Loucy (cell line): ENCODE results near the gene KDM4E.

Source experiments
- H2AFZ ChIP-seq: fragments of 200-600 bp; sonication (generic); 2 replicates; pipeline ENCODE4 v1.6.0; 2016; ENCODE audit warnings: antibody characterized with exemption, mild to moderate bottlenecking, low read length, moderate library complexity
- H3F3A ChIP-seq: fragments of 200-600 bp; 2 replicates; pipeline ENCODE4 v1.6.0; 2016; ENCODE audit warnings: antibody characterized with exemption, low read depth, mild to moderate bottlenecking
- H3K27me3 ChIP-seq: fragments of 200-600 bp; sonication (generic); 2 replicates; pipeline ENCODE4 v1.6.1; 2014; ENCODE audit warnings: low read length, mild to moderate bottlenecking; ENCODE audit not compliant: insufficient read depth, poor library complexity, severe bottlenecking
- H3K36me3 ChIP-seq: fragments of 200-600 bp; sonication (generic); 2 replicates; pipeline ENCODE4 v1.6.1; 2016; ENCODE audit warnings: low read length; ENCODE audit not compliant: insufficient read depth
- H3K4me1 ChIP-seq: fragments of 200-600 bp; sonication (generic); 2 replicates; pipeline ENCODE4 v1.5.1; 2014; ENCODE audit warnings: low read length, mild to moderate bottlenecking; ENCODE audit not compliant: insufficient read depth, poor library complexity, severe bottlenecking
- H3K4me2 ChIP-seq: fragments of 200-600 bp; sonication (generic); 2 replicates; pipeline ENCODE4 v1.6.0; 2014; ENCODE audit warnings: antibody characterized with exemption, low read length, low read depth, mild to moderate bottlenecking; ENCODE audit not compliant: poor library complexity, severe bottlenecking
- H3K4me3 ChIP-seq: fragments of 200-600 bp; sonication (generic); 2 replicates; pipeline ENCODE4 v1.5.1; 2014; ENCODE audit warnings: low read length, mild to moderate bottlenecking, mixed read lengths; ENCODE audit not compliant: poor library complexity, severe bottlenecking
- H3K79me2 ChIP-seq: fragments of 200-600 bp; sonication (generic); 2 replicates; pipeline ENCODE4 v1.6.1; 2014; ENCODE audit warnings: low read length; ENCODE audit not compliant: insufficient read depth
- H3K9ac ChIP-seq: fragments of 200-600 bp; sonication (generic); 2 replicates; pipeline ENCODE4 v1.6.0; 2014; ENCODE audit warnings: mild to moderate bottlenecking, low read depth, low read length, moderate library complexity; ENCODE audit not compliant: poor library complexity, severe bottlenecking
- H3K9me2 ChIP-seq: fragments of 200-600 bp; sonication (generic); replicated peaks from 2 replicates; pipeline ENCODE4 v1.6.1; 2016; ENCODE audit warnings: low read depth, low read length, mixed read lengths
- H3K9me3 ChIP-seq: fragments of 200-600 bp; sonication (generic); 2 replicates; pipeline ENCODE4 v1.6.1; 2014; ENCODE audit warnings: mild to moderate bottlenecking, antibody characterized with exemption, low read length, low read depth; ENCODE audit not compliant: insufficient read depth
- H4K20me1 ChIP-seq: fragments of 200-600 bp; sonication (generic); 2 replicates; pipeline ENCODE4 v1.6.0; 2014; ENCODE audit warnings: antibody characterized with exemption, low read length, mild to moderate bottlenecking; ENCODE audit not compliant: insufficient read depth, poor library complexity, severe bottlenecking
- EZH2phosphoT487 ChIP-seq: fragments of 200-600 bp; IDR thresholded peaks from 2 replicates; pipeline ENCODE4 v1.6.1; 2018; ENCODE audit warnings: antibody characterized with exemption, mild to moderate bottlenecking, moderate library complexity, borderline replicate concordance
- TF ChIP-seq, protein P1 (sequence below): fragments of 200-600 bp; sonication (generic); conservative IDR thresholded peaks from 2 replicates; pipeline ENCODE4 v1.5.1; 2014; ENCODE audit warnings: mild to moderate bottlenecking, antibody characterized with exemption, low read length

The KDM4E gene

DNA sequence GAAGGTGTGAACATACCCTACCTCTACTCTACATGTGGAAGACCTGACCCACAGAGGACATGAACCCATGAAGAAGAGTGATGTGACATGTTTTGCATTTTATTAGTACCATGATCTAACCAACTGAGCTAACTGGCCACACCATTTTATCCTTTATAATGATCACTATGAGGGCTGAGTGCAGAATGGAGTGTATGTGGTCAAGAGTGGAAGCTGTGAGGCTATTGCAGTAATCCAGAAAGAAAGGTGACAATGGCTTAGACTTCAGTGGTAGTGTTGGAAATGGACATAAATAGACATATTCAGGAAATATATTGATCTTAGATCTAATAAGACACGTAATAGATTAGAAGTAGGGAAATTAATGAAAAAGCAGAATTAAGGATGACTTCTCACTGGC lies 45.4 kb downstream of the KDM4E start:
- no peaks in the 10 kb centered on the region for H3K9me3 ChIP-seq
- peaks cover 29% of the 10 kb centered on the region for H3K4me1 ChIP-seq
- no peaks in the 10 kb centered on the region for H3K9me2 ChIP-seq
- H3K27me3 ChIP-seq: no peaks in the 10 kb centered on the region
- no peak overlapping the region for H2AFZ ChIP-seq
- H3K4me2 ChIP-seq: peak overlapping the region; percentile 76
- no peak overlapping the region for H3K9ac ChIP-seq
- H3K36me3 ChIP-seq: no peaks in the 10 kb centered on the region
- H4K20me1 ChIP-seq: peaks cover 15% of the 10 kb centered on the region
- peak overlapping the region; percentile 46 for H3K4me3 ChIP-seq
- H3K79me2 ChIP-seq: peaks cover 47% of the 10 kb centered on the region
- H3F3A ChIP-seq: no peaks in the 10 kb centered on the region
- TF ChIP-seq EZH2phosphoT487: no peak
- TF ChIP-seq, protein P1, sequence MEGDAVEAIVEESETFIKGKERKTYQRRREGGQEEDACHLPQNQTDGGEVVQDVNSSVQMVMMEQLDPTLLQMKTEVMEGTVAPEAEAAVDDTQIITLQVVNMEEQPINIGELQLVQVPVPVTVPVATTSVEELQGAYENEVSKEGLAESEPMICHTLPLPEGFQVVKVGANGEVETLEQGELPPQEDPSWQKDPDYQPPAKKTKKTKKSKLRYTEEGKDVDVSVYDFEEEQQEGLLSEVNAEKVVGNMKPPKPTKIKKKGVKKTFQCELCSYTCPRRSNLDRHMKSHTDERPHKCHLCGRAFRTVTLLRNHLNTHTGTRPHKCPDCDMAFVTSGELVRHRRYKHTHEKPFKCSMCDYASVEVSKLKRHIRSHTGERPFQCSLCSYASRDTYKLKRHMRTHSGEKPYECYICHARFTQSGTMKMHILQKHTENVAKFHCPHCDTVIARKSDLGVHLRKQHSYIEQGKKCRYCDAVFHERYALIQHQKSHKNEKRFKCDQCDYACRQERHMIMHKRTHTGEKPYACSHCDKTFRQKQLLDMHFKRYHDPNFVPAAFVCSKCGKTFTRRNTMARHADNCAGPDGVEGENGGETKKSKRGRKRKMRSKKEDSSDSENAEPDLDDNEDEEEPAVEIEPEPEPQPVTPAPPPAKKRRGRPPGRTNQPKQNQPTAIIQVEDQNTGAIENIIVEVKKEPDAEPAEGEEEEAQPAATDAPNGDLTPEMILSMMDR: no peak

DNA sequence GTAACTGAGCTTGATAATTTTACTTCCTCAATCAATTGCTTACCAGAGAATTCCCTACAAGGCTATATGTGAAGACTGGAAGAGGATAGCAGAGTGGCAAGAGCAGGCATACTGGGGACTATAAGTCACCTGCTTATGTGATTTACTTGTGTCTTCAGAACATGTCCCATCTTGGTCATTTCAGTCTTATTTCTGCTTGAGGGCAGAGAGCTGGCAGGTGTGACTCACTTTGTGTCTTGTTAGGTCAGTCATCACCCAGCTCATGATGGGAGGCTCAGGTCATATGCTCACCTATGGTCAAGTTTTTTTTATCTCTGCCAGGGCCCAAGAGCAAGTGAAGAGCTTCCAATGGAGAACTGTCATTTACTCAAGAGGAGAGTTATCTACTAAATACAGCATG lies 47.9 kb downstream of the KDM4E start:
- H3K9ac ChIP-seq: no peak overlapping the region
- TF ChIP-seq EZH2phosphoT487: no peak
- TF ChIP-seq, protein P1: no peak
- peaks cover 9% of the 10 kb centered on the region for H3F3A ChIP-seq
- no peaks in the 10 kb centered on the region for H3K36me3 ChIP-seq
- H3K9me3 ChIP-seq: no peaks in the 10 kb centered on the region
- H3K4me3 ChIP-seq: no peak overlapping the region
- no peak overlapping the region for H3K4me2 ChIP-seq
- no peaks in the 10 kb centered on the region for H3K27me3 ChIP-seq
- H3K4me1 ChIP-seq: peaks cover 47% of the 10 kb centered on the region
- H2AFZ ChIP-seq: no peak overlapping the region
- peaks cover 34% of the 10 kb centered on the region for H3K79me2 ChIP-seq
- no peaks in the 10 kb centered on the region for H3K9me2 ChIP-seq
- H4K20me1 ChIP-seq: peaks cover 15% of the 10 kb centered on the region

GRCh38 chr11:95074792-95075563 lies 49.9 kb downstream of the KDM4E start:
- Histone ChIP-seq H3K27me3 (no peaks in the 10 kb centered on the region), H3K36me3 (no peaks in the 10 kb centered on the region), H4K20me1 (peaks cover 5% of the 10 kb centered on the region), H3K4me1 (peaks cover 58% of the 10 kb centered on the region), H3K9me2 (no peaks in the 10 kb centered on the region), H2AFZ (no peak overlapping the region), H3F3A (peaks cover 9% of the 10 kb centered on the region), H3K4me2 (no peak overlapping the region), H3K4me3 (no peak overlapping the region), H3K79me2 (peaks cover 14% of the 10 kb centered on the region), H3K9ac (no peak overlapping the region), H3K9me3 (no peaks in the 10 kb centered on the region)
- TF ChIP-seq EZH2phosphoT487: no peak
- TF ChIP-seq, protein P1: no peak
